SK-N-SH (cell line): Measurements from ENCODE around the gene RPS3A. TPM values are rescaled to one million over a fixed set of nuclear protein-coding genes. Genes with fewer than 3 reads are reported as not detected.

Experiments used
- CTCF ChIA-PET: fragments of 300-600, 350-600 bp; formaldehyde crosslinking; extraction: SDS; loops from one replicate; lab custom pipeline; 2021; lab: Yijun Ruan, JAX
- POLR2A ChIA-PET: fragments of 350-600 bp; sonication (Branson Sonifier 250); formaldehyde crosslinking; extraction: SDS; loops from one replicate; lab custom pipeline; 2020; ENCODE audit warnings: antibody characterized with exemption, inconsistent platforms; lab: Yijun Ruan, JAX
- DNase-seq: peaks from one replicate; pipeline ENCODE4 v3.0.0; 2012
- H2AFZ ChIP-seq: fragments of 200-600 bp; sonication (generic); 2 replicates; pipeline ENCODE4 v1.8.1; 2016; ENCODE audit warnings: antibody characterized with exemption, mild to moderate bottlenecking, low read depth
- H3F3A ChIP-seq: fragments of 200-600 bp; sonication (generic); replicated peaks from 2 replicates; pipeline ENCODE3; 2016; ENCODE audit warnings: antibody characterized with exemption, mild to moderate bottlenecking; ENCODE audit not compliant: insufficient read depth
- H3K27ac ChIP-seq, 2 experiments: fragments of 200-500 bp in 1 of 2; fragments of 200-600 bp in 1 of 2; sonication (Bioruptor generic) in 1 of 2; sonication (generic), shearing (Covaris generic) in 1 of 2; 2 replicates each; pipeline versions ENCODE4 v1.5.1 to v1.6.1; 2014 to 2016; ENCODE audit warnings: low read depth in 2 of 2, inconsistent platforms in 1 of 2, low read length in 1 of 2, mild to moderate bottlenecking in 1 of 2, mixed read lengths in 1 of 2
- H3K27me3 ChIP-seq: fragments of 200-600 bp; sonication (generic), shearing (Covaris generic); 2 replicates; pipeline ENCODE4 v1.6.1; 2016; ENCODE audit warnings: mixed run types; ENCODE audit not compliant: insufficient read depth
- H3K36me3 ChIP-seq, 2 experiments: fragments of 200-500 bp in 1 of 2; fragments of 200-600 bp in 1 of 2; sonication (Bioruptor generic) in 1 of 2; sonication (generic) in 1 of 2; replicated peaks in 1 of 2; 2 replicates each; pipeline versions ENCODE3 to v1.5.1; 2014 to 2016; ENCODE audit warnings: low read length in 1 of 2, mild to moderate bottlenecking in 1 of 2; ENCODE audit not compliant: insufficient read depth in 2 of 2, control insufficient read depth in 1 of 2
- H3K4me1 ChIP-seq, 2 experiments: fragments of 200-500 bp in 1 of 2; fragments of 200-600 bp in 1 of 2; sonication (Bioruptor generic) in 1 of 2; sonication (generic), shearing (Covaris generic) in 1 of 2; 2 replicates each; pipeline versions ENCODE4 v1.5.1 to v1.6.1; 2014 to 2016; ENCODE audit warnings: low read depth in 1 of 2, low read length in 1 of 2, mixed run types in 1 of 2; ENCODE audit not compliant: insufficient read depth in 2 of 2, control insufficient read depth in 1 of 2
- H3K4me2 ChIP-seq: fragments of 200-600 bp; sonication (generic), shearing (Covaris generic); 2 replicates; pipeline ENCODE4 v1.6.1; 2017; ENCODE audit warnings: mixed run types
- H3K4me3 ChIP-seq, 2 experiments: fragments of 200-500 bp in 1 of 2; fragments of 200-600 bp in 1 of 2; sonication (Bioruptor generic) in 1 of 2; sonication (generic), shearing (Covaris generic) in 1 of 2; 2 replicates each; pipeline versions ENCODE4 v1.5.1 to v1.8.1; 2014 to 2016; ENCODE audit warnings: low read depth in 2 of 2, inconsistent platforms in 1 of 2, low read length in 1 of 2, mild to moderate bottlenecking in 1 of 2, mixed read lengths in 1 of 2, moderate library complexity in 1 of 2
- H3K79me2 ChIP-seq: fragments of 200-600 bp; sonication (generic); 2 replicates; pipeline ENCODE4 v1.8.1; 2017; ENCODE audit warnings: mild to moderate bottlenecking; ENCODE audit not compliant: insufficient read depth
- H3K9ac ChIP-seq: fragments of 200-600 bp; sonication (generic); 2 replicates; pipeline ENCODE4 v1.6.1; 2017; ENCODE audit warnings: mixed run types
- H3K9me2 ChIP-seq: fragments of 200-600 bp; sonication (generic); 2 replicates; pipeline ENCODE4 v1.6.1; 2017; ENCODE audit warnings: mixed run types
- H3K9me3 ChIP-seq: fragments of 200-600 bp; sonication (generic); 2 replicates; pipeline ENCODE4 v1.6.1; 2017; ENCODE audit warnings: mixed run types, mild to moderate bottlenecking, moderate library complexity
- H4K20me1 ChIP-seq: fragments of 200-600 bp; sonication (generic); 2 replicates; pipeline ENCODE4 v1.6.1; 2017; ENCODE audit warnings: mild to moderate bottlenecking, mixed run types; ENCODE audit not compliant: insufficient read depth
- CHD2 ChIP-seq: fragments of 150-350 bp; IDR thresholded peaks from 2 replicates; pipeline ENCODE4 v1.6.1; 2018; ENCODE audit warnings: low read length; ENCODE audit not compliant: partially characterized antibody
- ELF1 ChIP-seq: IDR thresholded peaks from 2 replicates; pipeline ENCODE4 v1.4.0; 2012
- FOSL2 ChIP-seq: IDR thresholded peaks from 2 replicates; pipeline ENCODE4 v1.4.0; 2012; ENCODE audit warnings: low read depth, mild to moderate bottlenecking, moderate library complexity, borderline replicate concordance
- FOXM1 ChIP-seq: IDR thresholded peaks from 2 replicates; pipeline ENCODE4 v1.4.0; 2012; ENCODE audit warnings: low read depth, mild to moderate bottlenecking
- GABPA ChIP-seq: IDR thresholded peaks from 2 replicates; pipeline ENCODE4 v1.4.0; 2012; ENCODE audit warnings: low read depth, mild to moderate bottlenecking
- GATA2 ChIP-seq: sonication (generic); formaldehyde crosslinking; IDR thresholded peaks from 2 replicates; pipeline ENCODE4 v1.5.0; 2020; ENCODE audit warnings: mild to moderate bottlenecking, missing genetic modification reagents
- MEF2A ChIP-seq: IDR thresholded peaks from 2 replicates; pipeline ENCODE4 v1.4.0; 2012; ENCODE audit warnings: low read depth, borderline replicate concordance
- MXI1 ChIP-seq: IDR thresholded peaks from 2 replicates; pipeline ENCODE4 v1.6.1; 2012; ENCODE audit warnings: mild to moderate bottlenecking, low read depth, low read length, improper control_type of control experiment
- NFIC ChIP-seq: IDR thresholded peaks from 2 replicates; pipeline ENCODE4 v1.4.0; 2012; ENCODE audit warnings: borderline replicate concordance
- POLR2AphosphoS5 ChIP-seq: IDR thresholded peaks from 2 replicates; pipeline ENCODE4 v1.6.1; 2012; ENCODE audit warnings: low read depth, low read length
- RCOR1 ChIP-seq: fragments of 150-350 bp; IDR thresholded peaks from 2 replicates; pipeline ENCODE4 v1.6.1; 2017; ENCODE audit warnings: antibody characterized with exemption, low read length
- RFX5 ChIP-seq: IDR thresholded peaks from 2 replicates; pipeline ENCODE4 v1.6.1; 2012; ENCODE audit warnings: mild to moderate bottlenecking, improper control_type of control experiment, low read length
- SMC3 ChIP-seq: IDR thresholded peaks from 2 replicates; pipeline ENCODE4 v1.6.1; 2012; ENCODE audit warnings: low read depth, low read length, improper control_type of control experiment
- TCF12 ChIP-seq: IDR thresholded peaks from 2 replicates; pipeline ENCODE4 v1.4.0; 2012
- YY1 ChIP-seq: IDR thresholded peaks from 2 replicates; pipeline ENCODE4 v1.4.0; 2012; ENCODE audit warnings: low read depth, mild to moderate bottlenecking
- WGBS: methylation state at CpG from one replicate; pipeline ENCODE4 v1.1.6; 2017; ENCODE audit warnings: low lambda C conversion rate; 5-methylcytosine and 5-hydroxymethylcytosine counted together
- polyA plus RNA-seq, 3 experiments: library from polyadenylated mRNA; depleted of rRNA; stranded (reverse); fragments of >200 nt; gene quantifications; 2 replicates each; pipeline ENCODE4 v1.2.3, GENCODE V29; 2012
- TF ChIP-seq, protein P1 (sequence below): IDR thresholded peaks from 2 replicates; pipeline ENCODE4 v1.6.1; 2012; ENCODE audit warnings: mild to moderate bottlenecking, low read depth, low read length, moderate library complexity
- TF ChIP-seq, protein P2 (sequence below): fragments of 150-350 bp; IDR thresholded peaks from 2 replicates; pipeline ENCODE4 v1.6.1; 2016; ENCODE audit warnings: mild to moderate bottlenecking, low read depth, low read length
- TF ChIP-seq, protein P3 (sequence below): fragments of 150-350 bp; IDR thresholded peaks from 2 replicates; pipeline ENCODE4 v1.6.1; 2017; ENCODE audit warnings: antibody characterized with exemption, low read length, low read depth, borderline replicate concordance
- TF ChIP-seq, protein P4 (sequence below): fragments of 200-600 bp; sonication (generic); IDR thresholded peaks from 2 replicates; pipeline ENCODE4 v1.6.1; 2017; ENCODE audit warnings: antibody characterized with exemption, mild to moderate bottlenecking, moderate library complexity
- TF ChIP-seq, protein P5 (sequence below): IDR thresholded peaks from 2 replicates; pipeline ENCODE4; 2012

Gene RPS3A
- polyA plus RNA-seq, 1 of the 3 experiments (the other 2 are of a cell fraction), result 2,161 TPM

DNA sequence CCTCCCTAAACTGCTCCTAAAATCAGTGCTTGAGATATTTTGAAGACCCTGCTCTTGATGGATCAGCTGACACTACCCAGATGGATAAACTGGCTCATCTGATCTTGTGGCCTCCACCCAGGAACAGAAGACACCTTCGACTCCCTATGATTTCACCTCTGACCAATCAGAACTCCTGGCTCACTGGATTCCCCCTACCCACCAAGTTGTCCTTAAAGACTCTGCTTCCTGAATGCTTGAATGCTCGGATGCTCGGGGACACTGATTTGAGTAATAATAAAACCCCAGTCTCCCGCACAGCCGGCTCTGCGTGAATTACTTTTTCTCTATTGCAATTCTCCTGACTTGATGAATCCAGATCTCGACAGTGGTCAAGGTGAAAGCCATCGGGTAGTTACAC, 12.0 kb upstream of the RPS3A start (continued):
- TF ChIP-seq, protein P1, sequence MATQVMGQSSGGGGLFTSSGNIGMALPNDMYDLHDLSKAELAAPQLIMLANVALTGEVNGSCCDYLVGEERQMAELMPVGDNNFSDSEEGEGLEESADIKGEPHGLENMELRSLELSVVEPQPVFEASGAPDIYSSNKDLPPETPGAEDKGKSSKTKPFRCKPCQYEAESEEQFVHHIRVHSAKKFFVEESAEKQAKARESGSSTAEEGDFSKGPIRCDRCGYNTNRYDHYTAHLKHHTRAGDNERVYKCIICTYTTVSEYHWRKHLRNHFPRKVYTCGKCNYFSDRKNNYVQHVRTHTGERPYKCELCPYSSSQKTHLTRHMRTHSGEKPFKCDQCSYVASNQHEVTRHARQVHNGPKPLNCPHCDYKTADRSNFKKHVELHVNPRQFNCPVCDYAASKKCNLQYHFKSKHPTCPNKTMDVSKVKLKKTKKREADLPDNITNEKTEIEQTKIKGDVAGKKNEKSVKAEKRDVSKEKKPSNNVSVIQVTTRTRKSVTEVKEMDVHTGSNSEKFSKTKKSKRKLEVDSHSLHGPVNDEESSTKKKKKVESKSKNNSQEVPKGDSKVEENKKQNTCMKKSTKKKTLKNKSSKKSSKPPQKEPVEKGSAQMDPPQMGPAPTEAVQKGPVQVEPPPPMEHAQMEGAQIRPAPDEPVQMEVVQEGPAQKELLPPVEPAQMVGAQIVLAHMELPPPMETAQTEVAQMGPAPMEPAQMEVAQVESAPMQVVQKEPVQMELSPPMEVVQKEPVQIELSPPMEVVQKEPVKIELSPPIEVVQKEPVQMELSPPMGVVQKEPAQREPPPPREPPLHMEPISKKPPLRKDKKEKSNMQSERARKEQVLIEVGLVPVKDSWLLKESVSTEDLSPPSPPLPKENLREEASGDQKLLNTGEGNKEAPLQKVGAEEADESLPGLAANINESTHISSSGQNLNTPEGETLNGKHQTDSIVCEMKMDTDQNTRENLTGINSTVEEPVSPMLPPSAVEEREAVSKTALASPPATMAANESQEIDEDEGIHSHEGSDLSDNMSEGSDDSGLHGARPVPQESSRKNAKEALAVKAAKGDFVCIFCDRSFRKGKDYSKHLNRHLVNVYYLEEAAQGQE, result no peak
- no peak for TF ChIP-seq NFIC
- TF ChIP-seq ELF1, result no peak
- TF ChIP-seq TCF12, result no peak
- TF ChIP-seq, protein P2, sequence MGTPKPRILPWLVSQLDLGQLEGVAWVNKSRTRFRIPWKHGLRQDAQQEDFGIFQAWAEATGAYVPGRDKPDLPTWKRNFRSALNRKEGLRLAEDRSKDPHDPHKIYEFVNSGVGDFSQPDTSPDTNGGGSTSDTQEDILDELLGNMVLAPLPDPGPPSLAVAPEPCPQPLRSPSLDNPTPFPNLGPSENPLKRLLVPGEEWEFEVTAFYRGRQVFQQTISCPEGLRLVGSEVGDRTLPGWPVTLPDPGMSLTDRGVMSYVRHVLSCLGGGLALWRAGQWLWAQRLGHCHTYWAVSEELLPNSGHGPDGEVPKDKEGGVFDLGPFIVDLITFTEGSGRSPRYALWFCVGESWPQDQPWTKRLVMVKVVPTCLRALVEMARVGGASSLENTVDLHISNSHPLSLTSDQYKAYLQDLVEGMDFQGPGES, result no peak
- no peak for TF ChIP-seq FOXM1
- TF ChIP-seq, protein P3, sequence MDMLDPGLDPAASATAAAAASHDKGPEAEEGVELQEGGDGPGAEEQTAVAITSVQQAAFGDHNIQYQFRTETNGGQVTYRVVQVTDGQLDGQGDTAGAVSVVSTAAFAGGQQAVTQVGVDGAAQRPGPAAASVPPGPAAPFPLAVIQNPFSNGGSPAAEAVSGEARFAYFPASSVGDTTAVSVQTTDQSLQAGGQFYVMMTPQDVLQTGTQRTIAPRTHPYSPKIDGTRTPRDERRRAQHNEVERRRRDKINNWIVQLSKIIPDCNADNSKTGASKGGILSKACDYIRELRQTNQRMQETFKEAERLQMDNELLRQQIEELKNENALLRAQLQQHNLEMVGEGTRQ, result no peak

DNA sequence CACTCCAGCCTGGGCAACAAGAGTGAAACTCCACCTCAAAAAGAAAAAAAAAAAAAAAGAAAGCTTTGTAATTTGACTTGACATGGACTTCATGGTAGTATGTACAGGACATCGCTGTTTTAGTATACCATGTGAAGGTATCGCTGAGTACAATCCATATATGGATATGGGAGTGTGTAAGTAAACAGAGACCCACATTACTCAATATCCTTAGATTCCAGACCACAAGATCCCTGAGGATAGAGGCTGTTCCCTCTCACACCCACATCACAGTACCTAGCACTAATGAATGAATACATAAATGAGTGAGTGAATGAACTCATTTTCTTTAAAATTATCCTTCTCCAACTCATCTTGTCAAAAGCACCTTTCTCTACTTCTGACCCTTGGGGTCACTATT, 8.4 kb upstream of the RPS3A start:
- 97% methylated on average over 2 of the region's 2 CpGs for WGBS
- H3K79me2 ChIP-seq, result no peaks in the 10 kb centered on the region
- no peak overlapping the region for H3K4me2 ChIP-seq

DNA sequence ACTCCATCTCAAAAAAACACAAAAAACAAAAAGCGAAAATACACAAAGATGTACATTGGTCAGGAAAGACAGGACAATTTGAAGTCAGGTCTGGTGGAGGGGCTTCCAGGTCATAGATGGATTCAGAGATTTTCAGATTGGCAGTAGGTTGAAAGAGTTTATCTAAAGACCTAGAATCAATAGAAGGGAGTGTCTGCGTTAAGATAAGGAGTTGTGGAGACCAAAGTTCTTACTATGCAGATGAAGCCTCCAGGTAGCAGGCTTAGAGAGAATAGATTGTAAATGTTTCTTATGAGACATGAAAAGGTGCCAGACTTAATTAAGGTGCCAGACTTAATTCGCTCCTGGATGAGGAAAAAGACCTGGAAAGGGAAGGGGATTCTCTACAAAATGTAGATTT, 6.9 kb upstream of the RPS3A start:
- Histone ChIP-seq H3K4me3 (no peak overlapping the region), H3K79me2 (no peaks in the 10 kb centered on the region), H3K27ac (no peak overlapping the region), H3K9ac (no peak overlapping the region), H3K9me2 (no peaks in the 10 kb centered on the region), H2AFZ (no peak overlapping the region), H3K4me1 (no peaks in the 10 kb centered on the region), H3K9me3 (no peaks in the 10 kb centered on the region), H3K36me3 (no peaks in the 10 kb centered on the region), H3F3A (no peaks in the 10 kb centered on the region), H3K27me3 (no peaks in the 10 kb centered on the region), H4K20me1 (no peaks in the 10 kb centered on the region), H3K4me2 (no peak overlapping the region)
- WGBS, result 96% methylated on average over 3 of the region's 3 CpGs
- DNase-seq, result no peak
- ChIA-PET POLR2A (no interaction called here), CTCF (no interaction called here)
- no peak for TF ChIP-seq POLR2AphosphoS5
- no peak for TF ChIP-seq CHD2
- TF ChIP-seq, protein P3, result no peak
- TF ChIP-seq MEF2A, result no peak
- TF ChIP-seq YY1, result no peak
- TF ChIP-seq, protein P4, sequence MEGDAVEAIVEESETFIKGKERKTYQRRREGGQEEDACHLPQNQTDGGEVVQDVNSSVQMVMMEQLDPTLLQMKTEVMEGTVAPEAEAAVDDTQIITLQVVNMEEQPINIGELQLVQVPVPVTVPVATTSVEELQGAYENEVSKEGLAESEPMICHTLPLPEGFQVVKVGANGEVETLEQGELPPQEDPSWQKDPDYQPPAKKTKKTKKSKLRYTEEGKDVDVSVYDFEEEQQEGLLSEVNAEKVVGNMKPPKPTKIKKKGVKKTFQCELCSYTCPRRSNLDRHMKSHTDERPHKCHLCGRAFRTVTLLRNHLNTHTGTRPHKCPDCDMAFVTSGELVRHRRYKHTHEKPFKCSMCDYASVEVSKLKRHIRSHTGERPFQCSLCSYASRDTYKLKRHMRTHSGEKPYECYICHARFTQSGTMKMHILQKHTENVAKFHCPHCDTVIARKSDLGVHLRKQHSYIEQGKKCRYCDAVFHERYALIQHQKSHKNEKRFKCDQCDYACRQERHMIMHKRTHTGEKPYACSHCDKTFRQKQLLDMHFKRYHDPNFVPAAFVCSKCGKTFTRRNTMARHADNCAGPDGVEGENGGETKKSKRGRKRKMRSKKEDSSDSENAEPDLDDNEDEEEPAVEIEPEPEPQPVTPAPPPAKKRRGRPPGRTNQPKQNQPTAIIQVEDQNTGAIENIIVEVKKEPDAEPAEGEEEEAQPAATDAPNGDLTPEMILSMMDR, result no peak
- TF ChIP-seq, protein P5, sequence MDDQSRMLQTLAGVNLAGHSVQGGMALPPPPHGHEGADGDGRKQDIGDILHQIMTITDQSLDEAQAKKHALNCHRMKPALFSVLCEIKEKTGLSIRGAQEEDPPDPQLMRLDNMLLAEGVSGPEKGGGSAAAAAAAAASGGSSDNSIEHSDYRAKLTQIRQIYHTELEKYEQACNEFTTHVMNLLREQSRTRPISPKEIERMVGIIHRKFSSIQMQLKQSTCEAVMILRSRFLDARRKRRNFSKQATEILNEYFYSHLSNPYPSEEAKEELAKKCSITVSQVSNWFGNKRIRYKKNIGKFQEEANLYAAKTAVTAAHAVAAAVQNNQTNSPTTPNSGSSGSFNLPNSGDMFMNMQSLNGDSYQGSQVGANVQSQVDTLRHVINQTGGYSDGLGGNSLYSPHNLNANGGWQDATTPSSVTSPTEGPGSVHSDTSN, result no peak
- TF ChIP-seq GATA2 (CRISPR knock-in tag), result no peak
- no peak for TF ChIP-seq SMC3

More for the DNA sequence above, 8.4 kb upstream of the RPS3A start:
- Histone ChIP-seq H3K9me3 (no peaks in the 10 kb centered on the region), H3K4me3 (no peak overlapping the region), H3F3A (no peaks in the 10 kb centered on the region), H4K20me1 (no peaks in the 10 kb centered on the region), H3K27me3 (no peaks in the 10 kb centered on the region), H3K36me3 (no peaks in the 10 kb centered on the region), H3K9me2 (no peaks in the 10 kb centered on the region), H3K4me1 (no peaks in the 10 kb centered on the region), H3K27ac (no peak overlapping the region), H3K9ac (no peak overlapping the region), H2AFZ (no peak overlapping the region)
- TF ChIP-seq MEF2A (no peak), FOSL2 (no peak), POLR2AphosphoS5 (no peak), RFX5 (no peak), RCOR1 (no peak), GATA2 (CRISPR knock-in tag) (no peak), GABPA (no peak), CHD2 (no peak), MXI1 (no peak)
- no peak for DNase-seq
- ChIA-PET POLR2A (no interaction called here), CTCF (no interaction called here)
